GM13977 (cell line): Measurements from ENCODE around the gene IQSEC2.

Experiments used
- DNase-seq: peaks from one replicate; pipeline ENCODE4 v3.0.0; 2012; ENCODE audit warnings: low spot score
- CTCF ChIP-seq: IDR thresholded peaks from 2 replicates; pipeline ENCODE4 v1.5.1; 2012; ENCODE audit warnings: mild to moderate bottlenecking, control low read depth; ENCODE audit not compliant: insufficient read depth; ENCODE audit errors: extremely low read depth, missing control alignments
- in situ Hi-C: fragments of 300-500 bp; cut with MboI; formaldehyde crosslinking; loops from one replicate; pipeline ENCODE4 v1.12.0; 2022; ENCODE audit warnings: low sequenced_read_pairs, low pct_unique_long_range_greater_than_20kb, mixed read lengths, inconsistent platforms; ENCODE audit not compliant: unreplicated experiment

Gene IQSEC2

GRCh38 chrX:53316860-53317237, 35.5 kb upstream of the IQSEC2 start:
- no peak for TF ChIP-seq CTCF
- in situ Hi-C loops, result loop anchor here (10.0 kb wide), 1 partner anchor 128 kb away; no protein-coding TSS in a partner anchor
- DNase-seq, result no peak

GRCh38 chrX:53316111-53316859, 34.9 kb upstream of the IQSEC2 start:
- no peak for DNase-seq
- in situ Hi-C loops, result loop anchor here (10.0 kb wide), 1 partner anchor 129 kb away; no protein-coding TSS in a partner anchor
- TF ChIP-seq CTCF, result no peak

- in situ Hi-C loops, result loop anchor here (10.0 kb wide), 1 partner anchor 131 kb away; no protein-coding TSS in a partner anchor
- no peak for DNase-seq
- TF ChIP-seq CTCF, result no peak
Observed at GRCh38 chrX:53313728-53314105, 32.3 kb upstream of the IQSEC2 start.

GRCh38 chrX:53312946-53313727, 31.8 kb upstream of the IQSEC2 start:
- in situ Hi-C loops, result loop anchor here (10.0 kb wide), 1 partner anchor 132 kb away; no protein-coding TSS in a partner anchor
- DNase-seq, result peak; percentile 77
- peak; percentile 88 for TF ChIP-seq CTCF

- DNase-seq, result no peak
- in situ Hi-C loops, result loop anchor here (10.0 kb wide), 1 partner anchor 135 kb away; no protein-coding TSS in a partner anchor
- TF ChIP-seq CTCF, result no peak
Observed at GRCh38 chrX:53309837-53310236, 28.5 kb upstream of the IQSEC2 start.

- TF ChIP-seq CTCF, result no peak
- DNase-seq, result no peak
- in situ Hi-C loops, result no loop called here
Observed at GRCh38 chrX:53308836-53309235, 27.5 kb upstream of the IQSEC2 start.
